Type B pancreatic cell (in vitro differentiated cells): ENCODE data around the gene WARS2. TPM values are rescaled to one million over a fixed set of nuclear protein-coding genes. Genes with fewer than 3 reads are reported as not detected.

Experiments used
- DNase-seq: peaks from one replicate; pipeline ENCODE4 v3.0.0; 2021; ENCODE audit warnings: mixed read lengths; ENCODE audit not compliant: unreplicated experiment; ENCODE audit errors: extremely low spot score
- H3K27ac Mint-ChIP-seq: 2 replicates; pipeline ENCODE4 v1.8.0; 2021; ENCODE audit warnings: mild to moderate bottlenecking, mixed read lengths
- H3K27me3 Mint-ChIP-seq: 2 replicates; pipeline ENCODE4 v1.8.0; 2021; ENCODE audit warnings: mixed read lengths
- H3K36me3 Mint-ChIP-seq: 2 replicates; pipeline ENCODE4 v1.8.0; 2021; ENCODE audit warnings: mixed read lengths
- H3K4me1 Mint-ChIP-seq: one replicate; pipeline ENCODE4 v1.8.0; 2021; ENCODE audit warnings: mixed read lengths; ENCODE audit not compliant: unreplicated experiment
- H3K4me3 Mint-ChIP-seq: 2 replicates; pipeline ENCODE4 v1.8.0; 2021; ENCODE audit warnings: mild to moderate bottlenecking, mixed read lengths
- H3K9me3 Mint-ChIP-seq: 2 replicates; pipeline ENCODE4 v1.8.0; 2021; ENCODE audit warnings: mixed read lengths
- total RNA-seq: library from RNA; stranded (reverse); gene quantifications from 2 replicates; pipeline ENCODE4 v1.2.1, GENCODE V29; 2021; ENCODE audit warnings: low replicate concordance
- TF ChIP-seq, protein P1 (sequence below): fragments of 200-600 bp; sonication (generic); conservative IDR thresholded peaks from 2 replicates; pipeline ENCODE4 v1.5.0; 2021; ENCODE audit warnings: antibody characterized with exemption, mild to moderate bottlenecking

The WARS2 gene
- total RNA-seq, 1 donor from 2014 or later: 13.8 TPM

DNA sequence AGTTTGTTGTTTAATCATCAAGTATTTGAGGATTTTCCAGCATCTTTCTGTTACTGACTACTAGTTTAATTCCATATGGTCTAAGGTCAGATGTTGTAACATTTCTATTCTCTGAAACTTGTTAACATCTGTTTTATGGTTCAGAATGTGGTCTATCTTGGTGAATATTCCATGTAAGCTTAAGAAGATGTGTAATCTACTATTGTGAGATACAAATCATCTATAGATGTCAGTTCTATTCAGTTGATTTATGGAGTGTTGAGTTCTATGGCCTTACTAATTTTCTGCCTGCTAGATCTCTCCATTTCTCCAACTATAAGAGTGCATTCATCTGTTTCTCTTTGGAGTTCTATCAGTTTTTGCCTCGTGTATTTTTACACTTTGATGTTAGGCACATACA is 31.5 kb downstream of the WARS2 start:
- Mint-ChIP-seq H3K27ac (no peak overlapping the region), H3K4me1 (no peaks in the 10 kb centered on the region), H3K36me3 (no peaks in the 10 kb centered on the region), H3K27me3 (no peaks in the 10 kb centered on the region), H3K4me3 (no peak overlapping the region), H3K9me3 (no peaks in the 10 kb centered on the region)
- TF ChIP-seq, protein P1, sequence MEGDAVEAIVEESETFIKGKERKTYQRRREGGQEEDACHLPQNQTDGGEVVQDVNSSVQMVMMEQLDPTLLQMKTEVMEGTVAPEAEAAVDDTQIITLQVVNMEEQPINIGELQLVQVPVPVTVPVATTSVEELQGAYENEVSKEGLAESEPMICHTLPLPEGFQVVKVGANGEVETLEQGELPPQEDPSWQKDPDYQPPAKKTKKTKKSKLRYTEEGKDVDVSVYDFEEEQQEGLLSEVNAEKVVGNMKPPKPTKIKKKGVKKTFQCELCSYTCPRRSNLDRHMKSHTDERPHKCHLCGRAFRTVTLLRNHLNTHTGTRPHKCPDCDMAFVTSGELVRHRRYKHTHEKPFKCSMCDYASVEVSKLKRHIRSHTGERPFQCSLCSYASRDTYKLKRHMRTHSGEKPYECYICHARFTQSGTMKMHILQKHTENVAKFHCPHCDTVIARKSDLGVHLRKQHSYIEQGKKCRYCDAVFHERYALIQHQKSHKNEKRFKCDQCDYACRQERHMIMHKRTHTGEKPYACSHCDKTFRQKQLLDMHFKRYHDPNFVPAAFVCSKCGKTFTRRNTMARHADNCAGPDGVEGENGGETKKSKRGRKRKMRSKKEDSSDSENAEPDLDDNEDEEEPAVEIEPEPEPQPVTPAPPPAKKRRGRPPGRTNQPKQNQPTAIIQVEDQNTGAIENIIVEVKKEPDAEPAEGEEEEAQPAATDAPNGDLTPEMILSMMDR: no peak
- DNase-seq: no peak

GRCh38 chr1:119103764-119104163 is 36.7 kb downstream of the WARS2 start:
- Mint-ChIP-seq H3K4me1 (no peaks in the 10 kb centered on the region), H3K9me3 (no peaks in the 10 kb centered on the region), H3K4me3 (no peak overlapping the region), H3K27me3 (no peaks in the 10 kb centered on the region), H3K27ac (no peak overlapping the region), H3K36me3 (no peaks in the 10 kb centered on the region)
- DNase-seq: no peak
- TF ChIP-seq, protein P1: no peak

GRCh38 chr1:119102051-119102450 is 38.4 kb downstream of the WARS2 start:
- no peak overlapping the region for H3K4me3 Mint-ChIP-seq
- H3K36me3 Mint-ChIP-seq: no peaks in the 10 kb centered on the region
- no peaks in the 10 kb centered on the region for H3K9me3 Mint-ChIP-seq
- no peak for DNase-seq
- H3K27me3 Mint-ChIP-seq: no peaks in the 10 kb centered on the region
- H3K4me1 Mint-ChIP-seq: no peaks in the 10 kb centered on the region
- TF ChIP-seq, protein P1: no peak
- H3K27ac Mint-ChIP-seq: no peak overlapping the region

GRCh38 chr1:119101563-119101962 is 38.9 kb downstream of the WARS2 start:
- Mint-ChIP-seq H3K4me1 (no peaks in the 10 kb centered on the region), H3K9me3 (no peaks in the 10 kb centered on the region), H3K36me3 (no peaks in the 10 kb centered on the region), H3K4me3 (no peak overlapping the region), H3K27me3 (no peaks in the 10 kb centered on the region), H3K27ac (no peak overlapping the region)
- no peak for DNase-seq
- TF ChIP-seq, protein P1: no peak

- H3K36me3 Mint-ChIP-seq: no peaks in the 10 kb centered on the region
- no peak overlapping the region for H3K27ac Mint-ChIP-seq
- no peaks in the 10 kb centered on the region for H3K4me1 Mint-ChIP-seq
- H3K9me3 Mint-ChIP-seq: no peaks in the 10 kb centered on the region
- TF ChIP-seq, protein P1: no peak
- DNase-seq: no peak
- no peaks in the 10 kb centered on the region for H3K27me3 Mint-ChIP-seq
- no peak overlapping the region for H3K4me3 Mint-ChIP-seq
Measured at GRCh38 chr1:119099775-119100174, 40.7 kb downstream of the WARS2 start.

DNA sequence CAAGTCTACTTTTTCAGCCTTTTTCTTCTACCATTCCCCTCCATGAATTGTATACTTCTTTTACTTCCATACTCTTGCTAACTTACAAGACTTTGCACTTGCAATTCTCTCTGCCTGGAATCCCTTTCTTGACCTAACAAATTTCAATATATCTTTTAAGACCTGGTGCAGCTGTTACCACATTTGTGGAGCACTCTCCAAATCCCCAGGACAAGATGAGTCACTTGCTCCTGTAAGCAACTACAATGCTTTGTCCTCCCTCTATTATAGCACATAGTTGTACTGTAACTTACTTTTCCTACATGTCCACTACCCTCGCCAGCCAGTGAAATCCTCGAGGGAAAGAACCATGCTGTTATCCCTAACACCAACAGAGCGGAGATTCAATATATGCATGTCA is 43.1 kb downstream of the WARS2 start:
- H3K27me3 Mint-ChIP-seq: no peaks in the 10 kb centered on the region
- no peak for DNase-seq
- no peak overlapping the region for H3K27ac Mint-ChIP-seq
- no peaks in the 10 kb centered on the region for H3K9me3 Mint-ChIP-seq
- TF ChIP-seq, protein P1: no peak
- H3K36me3 Mint-ChIP-seq: no peaks in the 10 kb centered on the region
- H3K4me3 Mint-ChIP-seq: no peak overlapping the region
- no peaks in the 10 kb centered on the region for H3K4me1 Mint-ChIP-seq
